Measurements from ENCODE around the gene RPA3.
"Not testable (repeated sequence)": the region's sequence is repeated elsewhere in the genome, so short reads cannot be mapped to it uniquely, and the experiment has no call there.

RPA3 gene

DNA sequence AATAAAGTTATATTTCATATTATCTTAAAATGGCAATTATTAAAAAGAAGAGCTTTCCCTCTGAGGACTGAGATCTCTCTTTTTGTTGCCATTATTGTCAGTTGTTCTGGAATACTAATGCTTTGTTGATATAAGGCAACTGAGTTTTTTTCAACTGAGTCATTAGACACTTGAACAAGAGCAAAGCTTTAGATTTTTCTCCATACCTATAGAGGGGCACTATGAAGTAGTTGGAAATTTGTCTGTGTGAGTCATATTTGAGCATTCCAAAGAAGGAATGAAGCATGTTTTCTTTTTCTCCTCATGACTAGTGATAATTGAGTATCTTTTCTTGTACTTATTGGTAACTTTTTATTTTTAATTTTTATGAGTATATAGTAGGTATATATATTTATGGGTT lies 24.5 kb downstream of the RPA3 start:
- peak in 1 of 2 experiments; percentile 21 for DNase-seq

DNA sequence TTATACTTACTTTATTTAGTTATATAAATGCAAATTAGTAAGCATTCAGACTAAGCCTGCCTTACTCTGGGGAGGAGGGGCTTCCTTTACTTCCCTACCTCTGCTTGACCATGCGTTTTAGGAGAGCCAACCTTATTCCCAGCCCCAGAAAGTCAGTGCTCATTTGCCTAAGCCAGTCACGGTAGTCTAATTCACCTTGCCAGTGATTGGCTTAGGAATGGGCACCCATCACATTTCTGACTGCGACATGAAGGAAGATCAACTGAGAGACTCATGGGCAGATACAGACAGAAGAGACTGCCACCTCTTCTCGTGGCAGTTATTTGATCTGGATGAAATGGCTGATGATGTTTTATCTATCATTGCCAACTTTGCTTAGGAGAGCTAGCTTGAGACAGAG lies 29.5 kb downstream of the RPA3 start:
- DNase-seq: no peak

DNA sequence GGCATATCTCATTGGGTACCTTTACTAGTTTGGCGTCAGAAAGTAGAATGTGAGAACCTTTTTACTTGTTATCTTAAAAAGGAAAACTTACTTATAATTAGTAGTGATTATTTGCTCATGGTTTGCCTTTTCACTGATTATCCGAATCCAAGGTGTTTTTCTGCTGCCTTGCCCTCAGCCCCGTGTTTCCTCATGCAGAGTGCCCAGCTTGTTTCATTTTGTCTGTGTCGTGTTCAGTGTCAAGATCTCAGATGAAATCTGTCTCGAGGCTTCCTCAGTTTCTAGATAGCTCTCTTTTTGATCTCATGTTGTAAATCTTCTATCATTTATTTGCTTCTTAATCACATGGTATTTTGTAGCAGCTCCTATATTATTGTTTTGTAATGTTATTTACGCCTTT lies 30.1 kb downstream of the RPA3 start:
- no peak for DNase-seq

DNA sequence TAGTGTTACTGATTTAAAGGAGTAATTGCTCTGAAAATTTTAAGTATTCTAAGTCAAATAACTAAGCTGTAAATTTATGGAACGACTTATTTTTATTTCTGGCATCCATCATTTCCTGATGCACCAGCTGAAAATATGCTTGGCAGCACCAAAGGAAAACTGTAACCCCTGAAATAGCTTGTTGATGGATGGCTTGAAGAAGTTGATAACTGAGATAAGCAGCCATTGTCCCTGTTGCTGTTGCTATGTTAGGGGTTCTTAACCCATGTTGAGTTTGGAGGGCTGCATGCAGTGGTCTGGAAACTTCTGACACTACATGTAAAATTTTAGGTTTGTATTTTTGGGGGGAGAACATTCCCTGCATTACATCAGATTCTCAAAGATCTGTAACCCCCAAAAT lies 30.6 kb downstream of the RPA3 start:
- DNase-seq: no peak

DNA sequence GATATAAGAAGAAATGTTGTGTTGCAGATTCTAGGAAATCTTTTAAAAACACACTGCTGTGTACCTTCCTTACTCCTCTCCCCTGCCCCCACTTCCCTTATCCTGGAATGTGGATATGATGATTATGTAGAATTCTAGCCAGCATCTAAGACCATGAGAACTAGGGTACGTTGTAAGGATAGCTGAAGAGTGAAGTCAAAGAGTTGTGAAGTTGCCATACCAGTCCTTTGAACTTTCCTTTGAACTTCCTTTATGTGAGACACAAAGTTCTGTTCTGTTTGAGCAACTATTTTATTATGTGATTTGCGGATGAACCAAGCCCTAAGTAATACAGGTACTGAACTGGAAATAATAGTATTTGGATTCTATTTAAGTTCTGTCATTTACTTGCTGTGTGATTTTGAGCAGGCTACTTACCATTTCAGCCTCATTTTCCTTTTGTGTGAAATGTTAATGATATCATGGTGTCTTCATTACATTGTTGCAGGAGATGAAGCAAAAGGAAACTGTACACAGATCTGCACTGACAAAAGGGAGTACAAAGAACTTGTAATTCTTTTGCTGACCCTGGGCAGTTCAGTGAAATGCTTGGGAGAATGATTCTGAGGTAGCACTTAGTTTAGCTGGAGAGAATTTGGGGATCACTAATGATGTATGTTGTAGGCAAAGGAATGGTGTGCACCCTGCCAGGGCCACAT lies 31.4 kb downstream of the RPA3 start:
- DNase-seq: no peak

DNA sequence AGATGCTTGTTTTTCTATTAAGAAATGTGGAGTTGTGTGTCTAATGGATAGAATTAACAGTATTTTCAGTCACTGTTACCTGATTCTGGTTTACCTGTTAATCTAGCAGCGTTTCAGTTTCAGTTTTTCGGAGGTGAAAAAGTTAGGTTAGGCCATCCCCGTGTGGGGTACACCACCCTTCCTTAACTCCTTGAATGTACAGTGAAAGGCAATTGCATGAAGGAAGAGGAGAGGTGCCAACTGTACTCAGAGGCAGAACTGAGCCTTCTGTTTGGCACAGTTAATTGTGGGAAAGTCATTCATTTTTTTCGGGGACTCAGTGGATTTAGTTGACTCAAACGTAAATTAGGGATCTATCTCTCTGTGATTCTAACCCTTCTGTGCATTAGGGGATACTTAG lies 35.5 kb downstream of the RPA3 start:
- DNase-seq: peak; percentile 41 to 50

DNA sequence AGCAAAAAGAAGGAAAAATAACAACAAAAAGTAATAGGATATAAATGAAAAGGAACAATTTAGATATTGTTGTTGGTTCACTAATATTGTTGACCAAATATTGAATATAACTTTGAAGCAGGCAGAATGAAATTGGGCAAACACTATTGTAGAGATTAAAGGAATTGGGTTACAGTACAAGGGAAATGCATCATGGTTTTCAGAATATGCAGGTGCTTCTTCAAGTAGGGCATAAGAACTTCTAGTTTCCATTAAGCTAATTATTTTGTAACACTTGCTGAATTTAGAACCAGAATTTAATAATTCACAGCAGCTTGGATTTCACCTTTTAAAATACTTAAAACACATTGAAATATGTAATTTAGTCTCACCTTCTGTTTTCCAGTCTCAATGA lies 36.5 kb downstream of the RPA3 start:
- no peak for DNase-seq

DNA sequence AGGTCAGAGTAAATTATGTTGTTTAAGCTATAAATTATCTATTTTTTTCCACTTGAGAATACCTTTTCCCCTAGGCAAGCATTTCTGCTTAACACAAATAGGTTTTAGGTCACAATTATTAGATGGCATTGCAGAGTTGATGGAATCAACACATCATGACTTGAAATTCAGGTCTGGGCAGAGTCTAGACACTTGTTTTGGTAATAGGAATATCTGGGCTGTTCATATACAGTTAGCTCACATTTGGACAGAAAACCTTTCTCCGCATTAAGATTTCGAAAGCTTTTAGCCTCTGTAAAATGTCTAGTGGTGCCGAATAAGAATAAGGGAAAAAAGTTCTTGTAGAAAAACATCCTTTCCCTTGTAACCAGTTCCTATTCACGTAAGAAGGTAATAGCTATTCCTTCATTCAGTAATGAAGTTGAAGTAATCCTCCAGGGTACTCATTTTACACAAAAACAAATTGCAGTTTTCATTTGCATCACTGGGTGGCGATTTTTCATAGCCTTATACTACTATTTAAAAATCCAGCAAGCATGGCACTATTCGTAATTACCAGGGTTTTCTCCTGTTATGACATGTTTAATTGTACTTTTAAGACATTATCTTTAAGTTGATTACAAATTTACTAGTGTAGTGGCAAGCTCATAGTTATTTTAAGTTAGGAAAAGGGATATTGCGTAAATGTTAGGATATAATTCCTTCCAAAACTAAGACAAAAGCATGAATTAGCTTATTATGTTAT lies 37.0 kb downstream of the RPA3 start:
- DNase-seq: peak; percentile 91 to 92

DNA sequence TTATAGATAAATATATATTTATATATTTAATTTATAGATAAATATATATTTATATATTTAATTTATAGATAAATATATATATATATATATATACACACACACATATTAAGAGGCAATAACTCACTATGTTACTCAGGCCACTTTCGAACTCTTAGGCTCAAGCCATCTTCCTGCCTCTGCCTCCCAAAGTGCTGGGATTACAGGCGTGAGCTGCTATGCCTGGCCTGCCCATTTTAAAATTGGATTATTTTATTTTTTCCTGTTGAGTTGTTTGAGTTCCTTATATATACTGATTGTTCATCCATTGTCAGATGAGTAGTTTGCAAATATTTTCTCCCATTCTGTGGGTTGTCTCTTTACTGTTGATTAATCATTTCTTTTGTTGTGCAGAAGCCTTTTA lies 38.8 kb downstream of the RPA3 start:
- not testable (repeated sequence) for DNase-seq

DNA sequence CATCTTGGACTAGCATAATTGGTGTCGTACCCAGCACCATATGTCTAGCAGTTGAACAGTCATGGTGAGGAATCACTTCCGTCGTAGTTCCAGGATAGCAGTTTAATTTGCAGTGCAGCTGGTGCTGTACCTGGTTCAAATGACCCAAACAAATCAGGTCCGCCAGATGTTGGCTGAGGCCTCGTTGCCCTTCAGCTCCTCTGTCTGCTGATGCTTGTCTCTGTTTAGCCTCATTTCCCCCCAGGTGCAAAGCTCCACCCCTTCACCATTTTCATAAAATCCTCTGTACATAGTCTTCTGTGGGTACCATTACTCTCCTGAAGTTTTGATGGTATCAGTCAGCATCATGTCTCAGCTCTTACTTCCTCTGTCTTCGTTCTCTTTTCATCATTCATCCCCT lies 42.7 kb downstream of the RPA3 start:
- no peak for DNase-seq

DNA sequence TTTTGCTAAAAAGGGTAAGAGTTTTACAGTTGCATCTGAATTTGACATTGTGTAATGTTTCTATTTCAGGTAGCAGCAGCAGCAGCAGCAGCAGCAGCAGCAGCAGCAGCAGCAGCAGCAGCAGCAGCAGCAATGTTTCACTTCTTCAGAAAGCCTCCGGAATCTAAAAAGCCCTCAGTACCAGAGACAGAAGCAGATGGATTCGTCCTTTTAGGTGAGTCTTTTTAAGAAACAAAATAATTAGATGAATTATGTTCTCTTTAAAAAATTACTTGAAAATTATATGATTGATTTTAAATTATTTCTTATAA lies 45.2 kb downstream of the RPA3 start:
- no peak for DNase-seq

DNA sequence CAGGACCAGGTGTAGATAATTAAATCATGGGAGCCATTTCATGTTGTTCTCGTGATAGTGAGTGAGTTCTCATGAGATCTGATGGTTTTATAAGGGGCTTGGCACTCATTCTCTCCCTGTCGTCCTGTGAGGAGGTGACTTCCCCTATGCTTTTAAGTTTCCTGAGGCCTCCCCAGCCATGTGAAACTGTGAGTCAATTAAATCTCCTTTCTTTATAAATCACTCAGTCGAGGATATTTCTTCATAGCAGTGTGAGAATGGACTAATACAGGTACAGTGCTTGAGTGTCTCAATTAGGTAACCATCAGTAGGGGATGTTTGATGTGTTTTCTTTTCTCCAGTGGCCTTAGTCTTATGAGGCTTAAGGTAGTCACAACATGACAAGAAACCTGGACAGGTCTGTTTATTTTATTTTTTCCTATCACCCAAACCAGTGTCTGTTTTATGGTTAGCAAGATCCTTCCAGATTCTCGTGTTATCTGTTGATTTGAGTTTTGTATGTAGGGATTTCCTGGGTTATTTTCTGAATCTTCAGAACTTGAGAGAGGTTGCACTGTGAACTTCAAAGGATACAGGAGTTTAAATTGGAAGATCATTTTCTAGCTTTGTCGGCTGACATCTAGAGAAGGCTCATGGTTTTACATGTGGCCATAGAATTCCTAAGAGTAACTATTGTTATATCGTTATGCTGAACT lies 45.7 kb downstream of the RPA3 start:
- DNase-seq: no peak

DNA sequence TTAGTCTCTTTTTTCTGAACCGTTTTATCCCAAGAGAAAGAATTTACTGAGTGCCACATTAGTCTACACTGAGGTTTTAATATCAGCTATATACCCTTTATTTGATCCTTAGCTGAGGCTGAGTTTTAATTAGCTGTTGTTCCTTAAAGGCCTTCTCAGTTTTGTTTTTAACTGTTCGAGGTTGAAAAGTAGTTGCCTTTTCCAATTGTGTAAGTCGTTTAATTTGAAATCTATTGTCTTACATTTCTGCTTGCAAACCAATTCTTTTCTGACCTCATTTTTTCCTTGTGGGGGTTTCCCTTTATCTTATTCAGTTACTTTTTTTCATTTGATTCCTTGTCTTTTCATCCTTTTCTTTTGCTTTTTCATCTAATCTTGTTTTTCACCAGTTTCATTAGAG lies 47.0 kb downstream of the RPA3 start:
- DNase-seq: no peak

DNA sequence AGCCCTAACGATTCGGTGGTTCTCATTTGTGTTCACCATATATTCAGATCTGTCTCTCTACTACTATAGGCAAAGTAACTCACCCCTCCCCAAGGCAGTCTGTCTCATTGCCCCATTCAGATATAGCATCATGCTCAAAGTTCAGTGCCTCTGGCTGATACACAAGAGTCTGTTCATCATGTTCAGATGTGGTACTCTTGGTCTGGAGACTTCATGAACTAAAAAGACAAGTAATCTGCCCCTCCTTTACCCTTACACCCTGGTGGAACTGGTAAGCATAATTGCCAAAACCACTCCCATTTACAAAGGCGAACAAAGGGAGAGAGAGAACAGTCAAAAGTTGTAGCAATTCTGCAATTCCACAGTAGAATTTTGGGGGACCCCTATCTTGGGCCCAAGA lies 47.9 kb downstream of the RPA3 start:
- no peak for DNase-seq

DNA sequence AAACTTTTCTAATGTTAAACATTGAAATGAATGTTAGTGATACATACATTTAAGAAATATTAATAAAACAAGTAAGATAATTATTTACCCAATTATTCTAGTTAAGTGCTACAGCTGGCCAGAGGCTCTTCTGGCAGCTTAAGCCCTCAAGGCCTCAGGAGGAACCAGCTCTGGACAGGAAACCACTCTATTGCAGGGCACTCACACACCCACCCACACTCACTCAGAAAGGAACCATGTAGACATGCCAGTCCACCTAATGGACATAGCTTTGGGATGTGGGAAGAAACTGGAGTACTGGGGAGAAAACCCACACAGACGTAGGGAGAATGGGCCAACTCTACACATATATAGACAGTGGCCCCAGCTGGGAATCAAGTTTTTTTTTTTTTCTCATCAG lies 49.7 kb downstream of the RPA3 start:
- no peak for DNase-seq

DNA sequence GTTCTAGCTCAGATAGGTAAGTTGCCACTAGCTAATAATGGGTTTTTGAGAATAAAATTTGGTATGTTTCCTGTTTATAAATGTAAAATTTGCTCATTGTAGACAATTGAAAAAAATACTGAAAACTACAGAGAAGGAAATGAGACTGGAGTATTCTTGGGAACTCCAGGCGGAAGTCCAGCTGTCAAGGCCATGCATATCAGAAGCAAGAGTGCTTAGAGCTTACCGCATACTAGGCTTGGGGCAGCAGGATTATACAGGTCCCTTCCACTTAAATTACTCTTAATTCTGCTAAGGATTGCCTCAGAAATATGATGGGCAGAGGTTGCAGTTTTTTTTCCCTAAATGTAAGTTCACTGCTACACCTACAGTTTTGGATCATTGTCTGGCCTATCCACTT lies 51.2 kb downstream of the RPA3 start:
- no peak for DNase-seq

DNA sequence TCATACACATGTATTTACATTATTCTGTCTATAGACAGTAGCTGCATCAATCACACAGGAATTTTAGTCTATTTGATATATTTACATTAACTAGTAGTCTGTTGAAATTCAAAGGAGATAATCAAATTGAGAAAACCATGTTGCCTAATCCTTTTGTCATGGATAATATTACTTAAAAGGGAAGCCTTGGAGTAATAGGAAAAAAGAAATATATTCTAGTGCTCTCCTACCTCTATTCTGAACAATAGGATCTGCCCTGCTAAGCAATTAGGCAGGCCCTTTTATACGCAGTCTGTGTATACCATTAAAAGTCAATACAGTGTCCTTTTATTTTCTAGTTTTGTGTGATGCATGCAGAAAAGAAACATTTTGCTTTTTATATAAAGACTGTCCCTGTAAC lies 53.4 kb downstream of the RPA3 start:
- no peak for DNase-seq

DNA sequence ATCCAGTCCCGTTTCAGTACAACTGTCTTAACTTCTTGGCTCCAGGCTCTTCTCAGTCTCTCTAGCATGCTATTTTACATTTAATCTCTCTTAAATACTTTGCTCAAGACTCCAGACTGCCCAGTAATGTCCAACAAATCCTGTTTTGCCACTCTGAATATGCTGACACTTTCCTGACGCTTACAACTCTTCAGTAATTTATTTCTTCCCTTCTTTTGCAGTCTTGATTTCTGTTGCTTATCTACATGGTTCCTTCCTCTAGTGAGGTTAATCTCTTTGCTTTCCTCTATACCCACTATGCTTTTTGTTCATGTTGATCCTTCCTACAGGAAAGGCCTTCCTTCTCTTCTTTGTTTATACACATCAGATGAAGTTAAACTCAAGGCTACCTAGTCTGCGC lies 54.1 kb downstream of the RPA3 start:
- DNase-seq: no peak

DNA sequence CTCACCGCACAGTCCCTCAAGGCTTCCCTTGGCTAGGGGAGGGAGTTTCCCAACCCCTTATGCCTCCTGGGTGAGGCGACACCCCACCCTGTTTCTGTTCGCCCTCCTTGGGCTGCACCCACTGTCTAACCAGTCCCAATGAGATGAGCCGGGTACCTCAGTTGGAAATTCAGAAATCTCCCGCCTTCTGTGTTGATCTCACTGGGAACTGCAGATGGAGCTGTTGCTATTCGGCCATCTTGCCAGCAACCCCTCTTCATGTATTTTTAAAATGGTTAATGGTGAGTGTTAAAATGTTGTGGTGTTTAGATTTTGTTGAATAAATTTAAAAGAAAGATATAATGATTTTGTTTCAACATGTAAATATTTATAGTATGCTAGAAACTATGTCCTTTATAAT lies 55.9 kb downstream of the RPA3 start:
- peak in 1 of 2 experiments; percentile 40 for DNase-seq

DNA sequence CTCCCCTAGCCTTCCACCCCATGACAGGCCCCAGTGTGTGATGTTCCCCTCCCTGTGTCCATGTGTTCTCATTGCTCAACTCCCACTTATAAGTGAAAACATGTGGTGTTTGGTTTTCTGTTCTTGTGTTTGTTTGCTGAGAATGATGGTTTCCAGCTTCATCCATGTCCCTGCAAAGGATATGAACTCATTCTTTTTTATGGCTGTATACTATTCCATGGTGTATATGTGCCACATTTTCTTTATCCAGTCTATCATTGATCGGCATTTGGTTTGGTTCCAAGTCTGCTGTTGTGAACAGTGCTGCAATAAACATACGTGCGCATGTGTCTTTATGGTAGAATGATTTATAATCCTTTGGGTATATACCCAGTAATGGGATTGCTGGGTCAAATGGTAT lies 61.9 kb downstream of the RPA3 start:
- DNase-seq: not testable (repeated sequence)

DNA sequence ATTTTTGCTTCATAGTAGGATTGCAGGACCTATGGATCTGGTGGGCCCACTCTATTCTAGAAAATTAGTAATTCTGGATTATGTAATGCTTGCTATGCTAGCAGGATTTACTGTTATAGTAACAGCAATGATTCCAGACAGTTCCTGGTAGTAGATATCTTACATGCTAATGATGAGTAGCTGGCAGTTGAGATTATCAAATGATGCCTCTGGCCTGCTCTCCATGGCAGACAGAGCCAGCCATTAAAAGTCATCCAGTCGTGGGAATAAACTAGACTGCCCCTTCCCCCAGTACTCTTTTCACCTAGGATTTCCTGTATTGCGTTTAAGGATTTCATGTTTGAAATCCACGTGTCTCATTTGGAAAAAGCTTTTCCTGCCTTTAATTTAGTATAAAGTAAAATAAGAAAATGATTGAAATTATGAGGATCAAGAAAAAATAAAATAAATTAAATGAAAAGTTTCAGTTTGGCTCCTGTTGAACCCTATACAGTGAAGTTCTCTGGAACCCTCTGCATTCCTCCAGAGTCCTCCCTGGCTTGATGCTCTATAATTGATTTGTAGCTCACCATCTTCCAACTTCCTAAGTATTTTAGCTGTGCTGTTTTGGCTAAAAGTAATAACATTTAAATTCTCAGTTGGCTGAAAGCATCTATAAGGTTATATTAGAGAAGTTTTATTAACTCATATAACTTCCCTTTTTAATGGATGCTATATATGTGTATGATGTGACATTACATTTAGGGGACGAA lies 63.3 kb downstream of the RPA3 start:
- no peak for DNase-seq

DNA sequence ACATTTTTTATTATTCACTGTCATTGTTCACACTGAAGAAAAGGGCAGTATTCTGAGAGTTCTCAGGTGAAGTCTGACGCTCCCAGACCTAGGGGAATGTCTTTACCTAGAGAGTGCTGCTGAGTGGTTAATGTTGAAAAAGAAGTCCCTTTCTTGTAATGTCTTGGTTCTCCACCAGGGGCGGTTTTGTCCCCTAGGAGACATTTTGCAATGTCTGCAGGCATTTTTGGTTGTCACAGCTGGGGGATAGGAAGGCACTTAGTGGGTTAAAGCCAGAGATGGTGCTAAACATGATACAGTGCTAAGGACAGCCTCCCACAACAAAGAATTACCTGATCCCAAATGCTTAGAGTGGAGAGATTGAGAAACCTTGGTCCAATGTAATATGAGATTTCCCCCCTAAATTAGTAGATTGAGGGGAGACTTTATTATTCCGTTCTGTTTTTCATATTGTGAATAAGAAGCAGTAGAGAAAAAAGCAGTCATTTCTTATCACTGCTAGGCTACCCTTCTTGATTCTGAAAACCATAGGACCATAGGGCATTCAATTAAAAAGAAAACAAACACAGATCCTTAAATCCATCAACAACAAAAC lies 64.7 kb downstream of the RPA3 start:
- no peak for DNase-seq
